RCC 7860 (cell line): Measurements from ENCODE around the gene PTPN5.

ENCODE experiments used
- DNase-seq: peaks from one replicate; pipeline ENCODE4 v3.0.0-alpha.2; 2015; ENCODE audit warnings: low spot score
- FAIRE-seq: peaks from 2 replicates; lab custom pipeline; 2012; peaks lifted over from hg19 to GRCh38; lab: Jason Lieb, UNC

PTPN5 gene

GRCh38 chr11:18743365-18743764, 48.2 kb downstream of the PTPN5 start:
- FAIRE-seq (no peak), DNase-seq (no peak)

- FAIRE-seq (no peak), DNase-seq (no peak)
Observed at GRCh38 chr11:18741783-18742182, 49.8 kb downstream of the PTPN5 start.

- DNase-seq, result no peak
- no peak for FAIRE-seq
Observed at GRCh38 chr11:18739685-18740084, 51.9 kb downstream of the PTPN5 start.

- DNase-seq (no peak), FAIRE-seq (no peak)
Observed at GRCh38 chr11:18737642-18738041, 54.0 kb downstream of the PTPN5 start.

- FAIRE-seq, result no peak
- DNase-seq, result no peak
Observed at GRCh38 chr11:18736590-18737148, 54.9 kb downstream of the PTPN5 start.

GRCh38 chr11:18733202-18733601, 58.4 kb downstream of the PTPN5 start:
- FAIRE-seq (no peak), DNase-seq (no peak)

- DNase-seq, result peak; percentile 13
- FAIRE-seq, result no peak
Observed at GRCh38 chr11:18731949-18732821, 59.4 kb downstream of the PTPN5 start.

GRCh38 chr11:18731441-18731840, 60.2 kb downstream of the PTPN5 start:
- DNase-seq, result no peak
- no peak for FAIRE-seq

- DNase-seq (no peak), FAIRE-seq (no peak)
Observed at GRCh38 chr11:18730020-18730419, 61.6 kb downstream of the PTPN5 start.

GRCh38 chr11:18729426-18729825, 62.2 kb downstream of the PTPN5 start:
- FAIRE-seq (no peak), DNase-seq (no peak)

GRCh38 chr11:18728658-18729057, 62.9 kb downstream of the PTPN5 start:
- FAIRE-seq (no peak), DNase-seq (no peak)

GRCh38 chr11:18727479-18728236, 63.9 kb downstream of the PTPN5 start:
- FAIRE-seq (no peak), DNase-seq (peak; percentile 20)

- DNase-seq (no peak), FAIRE-seq (no peak)
Observed at GRCh38 chr11:18726040-18726439, 65.6 kb downstream of the PTPN5 start, which contains the start of gene IGSF22. TSS of gene IGSF22 (minus strand) at chr11:18726188. CDS start at chr11:18724236, 1,952 bp downstream.

- FAIRE-seq (no peak), DNase-seq (no peak)
Observed at GRCh38 chr11:18723991-18724390, 67.6 kb downstream of the PTPN5 start.

- FAIRE-seq, result no peak
- DNase-seq, result no peak
Observed at GRCh38 chr11:18722293-18722637, 69.3 kb downstream of the PTPN5 start.

- DNase-seq (no peak), FAIRE-seq (no peak)
Observed at GRCh38 chr11:18721561-18722292, 69.9 kb downstream of the PTPN5 start.

- DNase-seq, result no peak
- FAIRE-seq, result no peak
Observed at GRCh38 chr11:18720808-18721560, 70.6 kb downstream of the PTPN5 start.

- FAIRE-seq, result no peak
- DNase-seq, result no peak
Observed at GRCh38 chr11:18720091-18720807, 71.3 kb downstream of the PTPN5 start.

- FAIRE-seq, result no peak
- DNase-seq, result no peak
Observed at GRCh38 chr11:18715476-18715875, 76.1 kb downstream of the PTPN5 start.

- FAIRE-seq, result no peak
- DNase-seq, result no peak
Observed at GRCh38 chr11:18714443-18714780, 77.2 kb downstream of the PTPN5 start.
